ENCODE measurements around the gene SGSM1.

DNA sequence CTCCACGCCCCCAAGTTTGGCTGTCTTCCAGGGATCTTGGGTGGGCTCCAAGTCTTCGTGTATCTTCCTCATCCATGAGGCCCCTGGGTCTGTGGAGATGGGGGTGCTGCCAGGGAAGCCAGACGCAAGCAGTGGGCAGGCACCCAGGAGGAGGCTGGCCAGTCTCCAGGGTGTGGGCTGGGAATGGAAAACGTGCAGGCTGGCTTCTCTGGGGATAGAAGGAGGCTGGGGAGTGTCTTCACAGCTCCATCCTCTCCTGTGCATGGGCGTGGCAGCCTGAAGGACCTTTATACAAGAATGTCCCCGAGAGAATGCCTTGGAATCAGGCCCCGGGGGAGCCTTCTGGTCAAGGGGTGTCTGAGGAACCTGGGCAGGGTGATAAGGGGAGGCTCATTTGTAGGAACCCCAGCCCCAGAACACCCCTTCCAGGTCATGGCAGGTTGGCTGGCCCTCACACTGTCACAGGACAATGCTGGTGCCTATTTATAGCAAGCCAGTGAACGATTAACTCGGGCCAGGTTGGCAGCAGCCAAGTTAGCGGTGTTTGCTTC, 14.0 kb downstream of the SGSM1 start:
- TF ChIP-seq, protein P1, sequence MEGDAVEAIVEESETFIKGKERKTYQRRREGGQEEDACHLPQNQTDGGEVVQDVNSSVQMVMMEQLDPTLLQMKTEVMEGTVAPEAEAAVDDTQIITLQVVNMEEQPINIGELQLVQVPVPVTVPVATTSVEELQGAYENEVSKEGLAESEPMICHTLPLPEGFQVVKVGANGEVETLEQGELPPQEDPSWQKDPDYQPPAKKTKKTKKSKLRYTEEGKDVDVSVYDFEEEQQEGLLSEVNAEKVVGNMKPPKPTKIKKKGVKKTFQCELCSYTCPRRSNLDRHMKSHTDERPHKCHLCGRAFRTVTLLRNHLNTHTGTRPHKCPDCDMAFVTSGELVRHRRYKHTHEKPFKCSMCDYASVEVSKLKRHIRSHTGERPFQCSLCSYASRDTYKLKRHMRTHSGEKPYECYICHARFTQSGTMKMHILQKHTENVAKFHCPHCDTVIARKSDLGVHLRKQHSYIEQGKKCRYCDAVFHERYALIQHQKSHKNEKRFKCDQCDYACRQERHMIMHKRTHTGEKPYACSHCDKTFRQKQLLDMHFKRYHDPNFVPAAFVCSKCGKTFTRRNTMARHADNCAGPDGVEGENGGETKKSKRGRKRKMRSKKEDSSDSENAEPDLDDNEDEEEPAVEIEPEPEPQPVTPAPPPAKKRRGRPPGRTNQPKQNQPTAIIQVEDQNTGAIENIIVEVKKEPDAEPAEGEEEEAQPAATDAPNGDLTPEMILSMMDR (IDR thresholded peaks at IDR 0.05 in 8 of 11, conservative IDR thresholded peaks at IDR 0.05 in 3 of 11), result no peak
- no peak for TF ChIP-seq POLR2A (IDR thresholded peaks at IDR 0.05)
